ENCODE data around the gene ZGPAT.

Gene ZGPAT

DNA sequence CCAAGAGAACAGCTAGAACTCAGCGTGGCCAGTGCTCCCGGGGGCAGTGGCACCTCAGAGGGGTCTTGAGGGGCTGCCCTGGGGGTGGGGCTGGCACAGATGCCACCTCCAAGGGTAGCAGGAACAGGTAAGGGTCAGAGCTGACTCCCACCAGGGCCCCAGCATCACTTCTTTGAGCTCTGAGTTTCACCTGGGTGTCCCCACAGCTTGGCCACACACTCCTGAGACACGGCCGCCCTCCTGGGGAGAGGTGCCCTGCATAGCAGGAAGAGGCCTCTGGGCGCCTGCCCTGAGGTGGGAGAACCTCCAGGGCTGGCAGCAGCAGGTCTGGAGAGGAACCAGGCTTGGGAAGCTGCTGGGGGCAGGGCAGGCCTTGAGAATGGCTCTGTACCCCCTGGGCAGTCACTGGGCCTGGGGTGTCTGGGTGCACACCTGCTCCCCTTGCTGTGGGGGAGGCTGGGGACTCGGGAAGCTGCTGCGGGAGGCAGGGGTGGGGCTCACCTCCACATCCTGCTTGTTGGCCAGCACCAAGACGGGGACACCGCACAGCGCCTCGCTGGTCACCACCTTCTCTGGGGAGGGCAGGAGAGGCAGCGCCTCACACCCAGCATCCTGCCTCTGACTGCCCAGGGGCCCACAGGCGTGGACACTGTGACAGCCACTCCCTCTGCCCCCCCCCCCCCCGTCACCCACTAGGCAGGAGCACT, 6.4 kb upstream of the ZGPAT start:
- H4K20me1 ChIP-seq (ENCODE audit: insufficient read depth, low read length, poor library complexity, severe bottlenecking), result peaks cover 12% of the 10 kb centered on the region
- H3K4me3 ChIP-seq (ENCODE audit: low read length, poor library complexity, severe bottlenecking), result no peak overlapping the region
- H2AFZ ChIP-seq (ENCODE audit: low read length), result no peak overlapping the region
- no peaks in the 10 kb centered on the region for H3K9me3 ChIP-seq (ENCODE audit: insufficient read depth, low read depth, low read length)
- peaks cover 24% of the 10 kb centered on the region for H3K79me2 ChIP-seq (ENCODE audit: insufficient read depth, low read length)
- no peaks in the 10 kb centered on the region for H3K27me3 ChIP-seq (ENCODE audit: insufficient read depth, low read length, poor library complexity, severe bottlenecking)
- H3K9ac ChIP-seq (ENCODE audit: low read depth, low read length, poor library complexity, severe bottlenecking), result no peak overlapping the region
- TF ChIP-seq, protein P1, sequence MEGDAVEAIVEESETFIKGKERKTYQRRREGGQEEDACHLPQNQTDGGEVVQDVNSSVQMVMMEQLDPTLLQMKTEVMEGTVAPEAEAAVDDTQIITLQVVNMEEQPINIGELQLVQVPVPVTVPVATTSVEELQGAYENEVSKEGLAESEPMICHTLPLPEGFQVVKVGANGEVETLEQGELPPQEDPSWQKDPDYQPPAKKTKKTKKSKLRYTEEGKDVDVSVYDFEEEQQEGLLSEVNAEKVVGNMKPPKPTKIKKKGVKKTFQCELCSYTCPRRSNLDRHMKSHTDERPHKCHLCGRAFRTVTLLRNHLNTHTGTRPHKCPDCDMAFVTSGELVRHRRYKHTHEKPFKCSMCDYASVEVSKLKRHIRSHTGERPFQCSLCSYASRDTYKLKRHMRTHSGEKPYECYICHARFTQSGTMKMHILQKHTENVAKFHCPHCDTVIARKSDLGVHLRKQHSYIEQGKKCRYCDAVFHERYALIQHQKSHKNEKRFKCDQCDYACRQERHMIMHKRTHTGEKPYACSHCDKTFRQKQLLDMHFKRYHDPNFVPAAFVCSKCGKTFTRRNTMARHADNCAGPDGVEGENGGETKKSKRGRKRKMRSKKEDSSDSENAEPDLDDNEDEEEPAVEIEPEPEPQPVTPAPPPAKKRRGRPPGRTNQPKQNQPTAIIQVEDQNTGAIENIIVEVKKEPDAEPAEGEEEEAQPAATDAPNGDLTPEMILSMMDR (conservative IDR thresholded peaks at IDR 0.05; ENCODE audit: low read length), result no peak
- TF ChIP-seq EZH2phosphoT487 (IDR thresholded peaks at IDR 0.05; ENCODE audit: borderline replicate concordance), result no peak
- H3K4me2 ChIP-seq (ENCODE audit: low read depth, low read length, poor library complexity, severe bottlenecking), result no peak overlapping the region
- H3K36me3 ChIP-seq (ENCODE audit: insufficient read depth, low read length), result peaks cover 13% of the 10 kb centered on the region; the same call in 1 of the 2 replicates
- H3F3A ChIP-seq (ENCODE audit: low read depth), result no peaks in the 10 kb centered on the region
- no peaks in the 10 kb centered on the region for H3K9me2 ChIP-seq (replicated peaks; ENCODE audit: low read depth, low read length)
- peaks cover 8% of the 10 kb centered on the region for H3K4me1 ChIP-seq (ENCODE audit: insufficient read depth, low read length, poor library complexity, severe bottlenecking)

DNA sequence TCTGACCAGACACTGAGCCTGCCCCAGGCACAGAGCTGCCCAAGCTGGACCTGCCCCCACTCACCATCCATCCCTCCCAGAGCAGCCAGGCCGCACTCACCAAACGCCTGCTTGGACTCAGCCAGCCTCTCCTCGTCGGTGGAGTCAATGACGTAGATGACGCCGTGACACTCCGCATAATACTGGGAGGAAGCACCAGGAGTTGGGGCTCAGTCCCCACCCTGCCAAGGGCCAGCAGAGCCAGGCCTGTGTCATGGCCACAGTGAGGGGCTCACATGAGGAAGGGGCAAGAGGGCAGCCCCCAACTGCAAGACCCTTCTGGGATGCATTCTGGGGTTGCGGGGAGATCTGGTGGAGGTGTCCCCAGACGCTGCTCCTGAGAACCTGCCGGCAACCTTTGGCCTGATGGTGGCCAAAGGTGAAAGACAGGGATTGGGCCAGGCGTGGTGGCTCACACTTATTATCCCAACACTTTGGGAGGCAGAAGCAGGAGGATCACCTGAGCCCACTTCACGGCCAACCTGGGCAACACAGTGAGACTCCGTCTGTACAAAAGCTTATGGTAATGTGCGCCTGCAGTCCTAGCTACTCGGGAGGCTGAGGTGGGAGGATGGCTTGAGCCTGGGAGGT, 5.7 kb upstream of the ZGPAT start:
- Histone ChIP-seq H3K4me3 (ENCODE audit: low read length, poor library complexity, severe bottlenecking) (no peak overlapping the region), H3F3A (ENCODE audit: low read depth) (no peaks in the 10 kb centered on the region), H3K9me2 (replicated peaks; ENCODE audit: low read depth, low read length) (no peaks in the 10 kb centered on the region), H3K79me2 (ENCODE audit: insufficient read depth, low read length) (peaks cover 31% of the 10 kb centered on the region), H3K4me2 (ENCODE audit: low read depth, low read length, poor library complexity, severe bottlenecking) (no peak overlapping the region), H3K4me1 (ENCODE audit: insufficient read depth, low read length, poor library complexity, severe bottlenecking) (peaks cover 10% of the 10 kb centered on the region), H2AFZ (ENCODE audit: low read length) (no peak overlapping the region), H3K27me3 (ENCODE audit: insufficient read depth, low read length, poor library complexity, severe bottlenecking) (peaks cover under 1% of the 10 kb centered on the region), H3K9ac (ENCODE audit: low read depth, low read length, poor library complexity, severe bottlenecking) (no peak overlapping the region), H3K9me3 (ENCODE audit: insufficient read depth, low read depth, low read length) (no peaks in the 10 kb centered on the region), H4K20me1 (ENCODE audit: insufficient read depth, low read length, poor library complexity, severe bottlenecking) (peaks cover 18% of the 10 kb centered on the region), H3K36me3 (ENCODE audit: insufficient read depth, low read length) (peaks cover 13% of the 10 kb centered on the region; the same call in 1 of the 2 replicates)
- TF ChIP-seq, protein P1 (conservative IDR thresholded peaks at IDR 0.05; ENCODE audit: low read length), result no peak
- TF ChIP-seq EZH2phosphoT487 (IDR thresholded peaks at IDR 0.05; ENCODE audit: borderline replicate concordance), result no peak

DNA sequence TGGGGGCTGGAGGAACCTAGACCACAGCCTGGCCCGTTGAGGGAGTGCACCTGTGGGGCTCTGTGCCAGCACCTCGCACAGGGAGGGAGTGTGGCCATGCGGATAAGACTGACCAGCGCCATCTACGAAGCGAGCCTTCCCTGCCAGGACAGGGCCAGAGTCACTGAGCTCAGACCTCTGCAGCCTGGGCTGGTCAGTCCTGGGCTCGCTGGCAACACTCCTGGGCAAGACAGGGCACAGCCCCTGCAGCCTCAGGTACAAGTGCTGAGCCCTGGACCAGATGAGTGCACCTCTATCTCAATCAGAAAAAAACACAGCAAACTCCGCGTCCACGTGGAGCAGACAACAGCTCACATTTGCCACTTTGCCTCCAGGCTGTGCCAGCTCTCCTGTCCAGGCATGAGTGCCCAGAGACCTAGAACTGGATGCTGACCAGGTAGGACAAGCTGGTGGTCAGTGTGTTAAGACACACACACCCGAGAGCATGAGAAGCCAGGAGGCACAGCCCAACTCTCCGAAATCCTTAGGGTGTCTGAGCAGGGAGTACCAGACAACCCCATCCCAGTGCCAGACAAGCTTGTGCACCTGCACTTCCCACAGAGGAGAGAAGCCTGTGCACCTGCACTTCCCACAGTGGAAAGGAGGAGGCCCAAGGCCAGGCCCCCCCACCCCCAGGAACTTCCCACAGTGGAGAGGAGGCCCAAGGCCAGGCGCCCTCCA, 4.9 kb upstream of the ZGPAT start:
- peaks cover 23% of the 10 kb centered on the region for H4K20me1 ChIP-seq (ENCODE audit: insufficient read depth, low read length, poor library complexity, severe bottlenecking)
- H3K36me3 ChIP-seq (ENCODE audit: insufficient read depth, low read length), result peaks cover 13% of the 10 kb centered on the region; the same call in 1 of the 2 replicates
- no peaks in the 10 kb centered on the region for H3F3A ChIP-seq (ENCODE audit: low read depth)

More for the DNA sequence above, 4.9 kb upstream of the ZGPAT start:
- peaks cover 37% of the 10 kb centered on the region for H3K79me2 ChIP-seq (ENCODE audit: insufficient read depth, low read length)
- H3K4me3 ChIP-seq (ENCODE audit: low read length, poor library complexity, severe bottlenecking), result no peak overlapping the region
- no peak overlapping the region for H3K9ac ChIP-seq (ENCODE audit: low read depth, low read length, poor library complexity, severe bottlenecking)
- no peaks in the 10 kb centered on the region for H3K9me2 ChIP-seq (replicated peaks; ENCODE audit: low read depth, low read length)
- H2AFZ ChIP-seq (ENCODE audit: low read length), result no peak overlapping the region
- no peaks in the 10 kb centered on the region for H3K9me3 ChIP-seq (ENCODE audit: insufficient read depth, low read depth, low read length)
- H3K27me3 ChIP-seq (ENCODE audit: insufficient read depth, low read length, poor library complexity, severe bottlenecking), result peaks cover 4% of the 10 kb centered on the region
- peaks cover 10% of the 10 kb centered on the region for H3K4me1 ChIP-seq (ENCODE audit: insufficient read depth, low read length, poor library complexity, severe bottlenecking)
- no peak overlapping the region for H3K4me2 ChIP-seq (ENCODE audit: low read depth, low read length, poor library complexity, severe bottlenecking)
- TF ChIP-seq, protein P1 (conservative IDR thresholded peaks at IDR 0.05; ENCODE audit: low read length), result no peak
- TF ChIP-seq EZH2phosphoT487 (IDR thresholded peaks at IDR 0.05; ENCODE audit: borderline replicate concordance), result no peak
